Measurements from ENCODE around the gene PCGF3. TPM values are rescaled to one million over a fixed set of nuclear protein-coding genes. Genes with fewer than 3 reads are reported as not detected.

The PCGF3 gene
- total and polyA plus RNA-seq, 10 of the 15 experiments (the other 5 are each of a cell fraction or from before 2014, with no cell fraction given) = 2.2 to 43.8 (median 15.9) TPM

- TF ChIP-seq ZNF592 (IDR thresholded peaks at IDR 0.05) = no peak
- peak; percentile 70 for TF ChIP-seq RELA (IDR thresholded peaks at IDR 0.05; ENCODE audit: borderline replicate concordance, partially characterized antibody)
- TF ChIP-seq SIX5 (IDR thresholded peaks at IDR 0.05; ENCODE audit: low read depth, low read length, severe bottlenecking) = peak; percentile 9
- TF ChIP-seq POLR2AphosphoS2 (IDR thresholded peaks at IDR 0.05; ENCODE audit: low read depth, low read length) = peak; percentile 79; the same call in 1 of the 2 replicates
- peak; percentile 42 for TF ChIP-seq E4F1 (IDR thresholded peaks at IDR 0.05; ENCODE audit: borderline replicate concordance, partially characterized antibody)
- peak; percentile 91 for TF ChIP-seq MAX (IDR thresholded peaks at IDR 0.05; ENCODE audit: low read depth, low read length)
- TF ChIP-seq NFYA (IDR thresholded peaks at IDR 0.05; ENCODE audit: borderline replicate concordance, low read depth, low read length) = peak; percentile 36; the same call in 1 of the 2 replicates
- TF ChIP-seq RAD51 (IDR thresholded peaks at IDR 0.05) = peak; percentile 94
- TF ChIP-seq NR2F1 (conservative IDR thresholded peaks at IDR 0.05) = peak; percentile 75
- no peak for TF ChIP-seq CUX1 (IDR thresholded peaks at IDR 0.05; ENCODE audit: insufficient replicate concordance, low read depth, low read length)
- peak; percentile 50; the same call in 1 of the 2 replicates for TF ChIP-seq STAT1 (conservative IDR thresholded peaks at IDR 0.05)
- no peak for TF ChIP-seq JUND (IDR thresholded peaks at IDR 0.05; ENCODE audit: low read depth, low read length)
- peak; percentile 87 for TF ChIP-seq NFYB (IDR thresholded peaks at IDR 0.05; ENCODE audit: insufficient read depth, low read depth, low read length)
- TF ChIP-seq BHLHE40 (IDR thresholded peaks at IDR 0.05; ENCODE audit: borderline replicate concordance in 1 of 2, low read depth in 2 of 2, low read length in 1 of 2) = peak; percentile 76 to 90
- peak; percentile 6; the same call in 1 of the 2 replicates for TF ChIP-seq DPF2 (IDR thresholded peaks at IDR 0.05)
- TF ChIP-seq SIN3A (IDR thresholded peaks at IDR 0.05; ENCODE audit: low read depth, low read length) = 0 out of 2 replicates have a peak, but pooled peaks have one; percentile 9
- TF ChIP-seq HDGF (IDR thresholded peaks at IDR 0.05) = peak; percentile 73
Observed at GRCh38 chr4:781493-782216, 76.0 kb downstream of the PCGF3 start (continued).

Data from GM12878 (cell line).